GM13977 (cell line): ENCODE data around the gene SLC6A7.

Experiments
- DNase-seq: peaks from one replicate; pipeline ENCODE4 v3.0.0; 2012; ENCODE audit warnings: low spot score
- CTCF ChIP-seq: IDR thresholded peaks from 2 replicates; pipeline ENCODE4 v1.5.1; 2012; ENCODE audit warnings: mild to moderate bottlenecking, control low read depth; ENCODE audit not compliant: insufficient read depth; ENCODE audit errors: extremely low read depth, missing control alignments
- in situ Hi-C: fragments of 300-500 bp; cut with MboI; formaldehyde crosslinking; loops from one replicate; pipeline ENCODE4 v1.12.0; 2022; ENCODE audit warnings: low sequenced_read_pairs, low pct_unique_long_range_greater_than_20kb, mixed read lengths, inconsistent platforms; ENCODE audit not compliant: unreplicated experiment

The SLC6A7 gene

DNA sequence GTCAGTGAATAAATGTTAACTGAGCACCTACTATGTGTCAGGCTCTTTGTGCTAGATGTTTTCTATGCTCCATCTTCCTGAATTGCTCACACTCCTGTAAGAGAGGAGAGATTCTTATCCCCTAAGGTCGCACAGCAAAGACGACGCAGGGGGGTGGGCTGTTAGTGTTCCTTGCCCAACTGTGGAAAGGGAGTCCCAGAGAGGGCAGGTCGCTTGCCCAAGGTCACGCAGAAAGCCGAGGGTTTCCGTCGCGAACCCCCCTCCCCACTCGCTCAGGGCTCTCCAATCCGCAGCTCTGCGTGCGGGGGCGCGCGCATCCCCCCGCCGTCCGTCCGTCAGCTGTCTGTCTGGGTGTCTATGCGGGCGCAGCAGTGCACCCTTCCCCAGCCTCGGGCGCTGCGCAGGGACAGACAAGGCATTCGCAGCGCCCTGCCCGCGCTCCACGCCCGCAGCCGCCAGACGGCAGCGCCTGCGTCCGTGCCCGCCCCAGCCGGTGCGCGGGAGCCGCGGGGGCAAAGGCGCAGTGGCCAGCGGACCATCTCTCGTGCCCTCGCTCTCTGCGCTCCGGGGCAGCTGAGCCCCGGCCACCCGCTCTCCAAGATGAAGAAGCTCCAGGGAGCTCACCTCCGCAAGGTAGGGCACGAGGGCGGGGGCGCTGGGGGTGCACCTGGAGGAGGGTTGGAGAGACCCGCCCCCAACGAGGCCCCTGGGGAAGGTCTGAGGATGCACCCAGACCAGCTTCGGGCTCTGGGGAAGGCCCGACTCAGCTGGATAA is at the start of gene SLC6A7:
SLC6A7 (plus strand) TSS at position 335 of the 775 bp plus-strand sequence; CDS start at position 601, 266 bp downstream.
- no peak for TF ChIP-seq CTCF
- in situ Hi-C loops, result no loop called here
- DNase-seq, result no peak

DNA sequence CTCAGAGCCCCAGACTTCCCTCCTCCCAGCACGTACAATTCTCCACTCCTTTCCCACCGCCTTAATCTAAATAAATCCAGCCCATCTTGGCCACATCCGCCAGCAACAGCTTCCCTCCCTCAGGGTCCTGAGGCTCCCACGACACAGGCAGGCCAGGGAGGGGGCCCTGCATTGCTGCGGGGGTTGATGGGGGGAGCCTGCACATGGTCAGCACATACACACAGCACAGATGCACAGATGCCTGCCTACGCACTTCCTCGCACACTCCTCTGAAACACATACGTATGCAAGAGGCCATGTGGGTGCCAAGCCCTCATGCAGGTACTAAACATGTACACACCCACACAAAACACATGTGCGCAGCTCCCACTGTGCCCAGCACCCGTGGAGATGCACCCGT is 49.0 kb upstream of the SLC6A7 start:
- no peak for DNase-seq
- TF ChIP-seq CTCF, result no peak
- in situ Hi-C loops, result no loop called here

DNA sequence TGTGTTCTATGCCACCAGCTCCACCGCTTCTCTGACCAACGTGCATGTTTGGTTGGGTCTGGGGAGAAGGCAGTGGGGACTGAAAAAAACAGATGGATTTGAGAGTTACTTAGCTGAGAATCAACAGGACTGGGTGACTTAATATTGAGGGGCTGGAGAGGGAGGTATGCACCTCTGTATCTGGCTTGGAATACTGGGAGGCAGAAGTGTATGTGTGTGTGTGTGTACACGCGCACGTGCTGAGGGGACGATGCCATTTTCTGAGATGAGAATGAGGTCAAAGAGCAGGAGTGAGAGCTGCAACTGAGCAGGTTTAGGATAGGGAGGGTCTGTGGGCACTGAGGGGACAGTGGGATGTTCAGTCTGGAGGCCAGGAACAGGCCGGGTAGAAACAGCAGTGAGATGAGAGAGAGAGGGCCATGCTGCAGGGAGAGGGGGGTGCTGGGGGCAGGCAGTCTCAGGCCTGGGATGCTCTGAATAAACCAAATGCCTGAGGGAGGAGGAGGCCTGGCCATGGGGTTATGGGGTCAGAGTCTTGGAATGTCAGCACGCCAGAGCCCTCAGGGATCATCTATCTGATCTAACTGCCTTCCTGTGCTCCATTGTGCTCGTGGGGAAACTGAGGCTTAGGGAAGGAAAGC is 48.2 kb upstream of the SLC6A7 start:
- TF ChIP-seq CTCF, result no peak
- in situ Hi-C loops, result no loop called here
- DNase-seq, result no peak

- no peak for TF ChIP-seq CTCF
- in situ Hi-C loops, result no loop called here
- no peak for DNase-seq
Observed at GRCh38 chr5:150142185-150142958, 47.5 kb upstream of the SLC6A7 start.

- no peak for TF ChIP-seq CTCF
- in situ Hi-C loops, result no loop called here
- DNase-seq, result no peak
Observed at GRCh38 chr5:150142959-150143349, 46.9 kb upstream of the SLC6A7 start.

GRCh38 chr5:150143350-150144245 is 46.3 kb upstream of the SLC6A7 start:
- no peak for DNase-seq
- no peak for TF ChIP-seq CTCF
- in situ Hi-C loops, result no loop called here
